A204.1 (cell line): ENCODE measurements around the gene MYOCOS.
"Not testable (repeated sequence)": the region's sequence is repeated elsewhere in the genome, so short reads cannot be mapped to it uniquely, and the experiment has no call there.

Experiments
- FAIRE-seq: peaks from 2 replicates; lab custom pipeline; 2012; peaks lifted over from hg19 to GRCh38; lab: Jason Lieb, UNC

Gene MYOCOS

GRCh38 chr1:171625225-171625624 is 3.2 kb downstream of the MYOCOS start:
- no peak for FAIRE-seq

GRCh38 chr1:171627020-171627419 is 5.0 kb downstream of the MYOCOS start:
- no peak for FAIRE-seq

GRCh38 chr1:171628225-171628624 is 6.2 kb downstream of the MYOCOS start:
- no peak for FAIRE-seq

- FAIRE-seq: no peak
Observed at GRCh38 chr1:171635661-171636060, 13.6 kb downstream of the MYOCOS start.

GRCh38 chr1:171636141-171636540 is 14.1 kb downstream of the MYOCOS start:
- FAIRE-seq: no peak

- FAIRE-seq: no peak
Observed at GRCh38 chr1:171637928-171638576, 16.0 kb downstream of the MYOCOS start.

GRCh38 chr1:171640225-171640624 is 18.2 kb downstream of the MYOCOS start:
- FAIRE-seq: no peak

GRCh38 chr1:171641076-171641864 is 19.2 kb downstream of the MYOCOS start:
- FAIRE-seq: no peak

- no peak for FAIRE-seq
Observed at GRCh38 chr1:171642197-171642596, 20.2 kb downstream of the MYOCOS start.

- FAIRE-seq: no peak
Observed at GRCh38 chr1:171643156-171643555, 21.1 kb downstream of the MYOCOS start.

GRCh38 chr1:171644805-171645483 is 22.9 kb downstream of the MYOCOS start:
- no peak for FAIRE-seq

GRCh38 chr1:171645553-171646248 is 23.7 kb downstream of the MYOCOS start:
- FAIRE-seq: no peak

- no peak for FAIRE-seq
Observed at GRCh38 chr1:171646249-171646560, 24.2 kb downstream of the MYOCOS start.

- no peak for FAIRE-seq
Observed at GRCh38 chr1:171652234-171652822, 30.3 kb downstream of the MYOCOS start, which contains the start of gene MYOC. Gene MYOC, minus strand, starts transcription at chr1:171652688. Its CDS starts 77 bp downstream, at chr1:171652611.

GRCh38 chr1:171653796-171654195 is 31.8 kb downstream of the MYOCOS start:
- no peak for FAIRE-seq

GRCh38 chr1:171654201-171654941 is 32.3 kb downstream of the MYOCOS start:
- no peak for FAIRE-seq

- FAIRE-seq: no peak
Observed at GRCh38 chr1:171654942-171655745, 33.1 kb downstream of the MYOCOS start.

GRCh38 chr1:171655746-171656116 is 33.7 kb downstream of the MYOCOS start:
- FAIRE-seq: no peak

- not testable (repeated sequence) for FAIRE-seq
Observed at GRCh38 chr1:171656206-171656605, 34.2 kb downstream of the MYOCOS start.

GRCh38 chr1:171661076-171661650 is 39.1 kb downstream of the MYOCOS start:
- FAIRE-seq: no peak
